GM18502 (cell line): ENCODE results near the gene SERGEF.

Experiments used
- ATAC-seq: cut with Tn5 transposase; IDR thresholded peaks from one replicate; pipeline ENCODE4 v1.9.1; 2021; ENCODE audit warnings: mild to moderate bottlenecking; ENCODE audit not compliant: unreplicated experiment, poor library complexity

The SERGEF gene

DNA sequence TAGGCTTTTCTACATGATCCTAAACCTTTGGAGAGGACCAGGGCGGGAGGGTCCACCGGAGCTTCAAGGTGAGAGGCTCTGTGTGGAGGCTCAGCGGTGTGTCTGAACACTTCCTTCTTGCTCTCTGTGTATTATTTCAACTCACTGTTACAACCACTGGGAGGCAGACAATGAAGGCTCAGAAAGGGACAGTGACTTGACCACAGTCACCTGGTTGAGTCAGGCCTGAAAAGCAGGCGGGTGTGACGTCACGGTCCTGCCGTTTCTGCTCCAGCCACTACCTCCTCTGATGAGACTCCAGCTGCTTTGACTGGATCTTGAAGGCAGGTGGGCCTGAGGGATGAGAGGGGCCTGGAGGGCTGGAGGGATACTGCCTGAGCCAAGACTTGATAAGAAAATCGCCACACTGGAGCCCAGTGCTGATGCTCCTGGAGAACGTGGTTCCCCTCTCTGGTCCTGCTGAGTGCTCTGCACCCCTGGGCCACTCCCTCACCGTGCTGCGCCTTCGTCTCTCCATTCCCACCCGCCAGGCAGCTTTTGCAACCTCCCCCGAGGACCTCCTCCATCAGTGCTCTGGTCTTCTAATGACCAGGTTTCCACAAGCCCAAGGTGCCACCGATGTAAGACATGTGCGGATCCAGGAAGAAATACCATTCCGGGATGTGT, 250.4 kb downstream of the SERGEF start:
- ATAC-seq: no peak

DNA sequence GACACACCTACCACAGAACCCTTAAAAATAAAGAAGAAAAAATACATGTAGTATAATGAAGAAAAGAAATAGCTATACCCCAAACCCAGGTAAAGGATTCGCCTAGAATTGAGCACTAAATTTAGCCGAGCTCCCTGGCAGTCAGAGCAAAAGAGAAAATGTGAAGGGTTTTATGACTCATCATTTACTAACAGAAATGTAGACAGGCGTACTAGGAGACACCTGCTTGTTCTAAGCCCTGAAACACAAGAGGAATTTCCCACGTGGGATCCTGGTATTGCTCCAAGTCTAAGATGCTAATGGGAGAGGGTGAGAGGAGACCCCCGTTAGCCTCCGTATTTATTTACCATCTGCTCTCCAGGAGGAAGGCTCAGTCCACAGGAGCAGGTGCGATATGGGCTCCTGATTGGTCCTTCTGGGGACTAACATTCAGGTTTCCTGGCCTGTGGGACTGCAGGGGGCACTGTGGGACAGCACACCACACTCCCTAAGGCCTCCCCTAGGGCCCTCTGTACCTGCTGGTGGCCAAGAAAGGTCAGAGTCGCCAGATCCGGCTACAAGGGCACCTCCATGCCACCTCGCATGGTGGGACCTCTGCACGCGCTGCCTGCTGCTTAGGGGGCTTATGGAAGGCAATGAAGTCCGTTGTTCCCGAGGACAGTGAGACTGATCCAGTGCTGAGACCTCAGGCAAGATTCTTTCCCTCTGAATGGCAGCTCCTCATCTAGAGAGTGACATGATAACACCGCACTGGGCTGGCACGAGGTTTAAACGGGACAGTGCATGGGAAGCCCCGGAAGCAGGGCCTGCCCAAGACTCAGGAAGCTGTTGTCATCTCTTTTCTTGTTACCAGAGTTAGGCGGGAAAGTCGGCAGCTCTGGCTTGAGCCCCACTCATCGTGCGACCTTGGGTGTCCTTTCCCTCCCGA, 252.5 kb downstream of the SERGEF start:
- ATAC-seq: peak; percentile 73

DNA sequence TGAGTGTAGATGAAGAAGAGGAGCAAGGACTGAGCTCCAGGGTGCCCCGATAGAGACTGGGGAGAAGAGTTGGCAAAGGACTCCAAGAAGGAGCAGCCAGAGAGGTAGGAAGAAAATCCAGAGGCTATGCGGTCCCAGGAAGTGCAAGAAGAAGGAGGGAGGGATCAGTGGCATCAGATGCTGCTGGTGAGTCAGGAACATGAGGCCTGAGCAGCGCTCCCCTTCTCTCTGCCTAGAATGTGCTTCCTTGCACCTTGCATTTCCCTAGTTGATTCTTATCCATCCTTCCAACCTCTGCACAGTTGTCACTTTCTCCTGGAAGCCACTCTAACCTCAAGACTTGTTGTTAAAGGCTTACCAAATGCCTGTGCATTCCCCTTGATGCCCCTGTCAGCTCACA, 257.0 kb downstream of the SERGEF start:
- no peak for ATAC-seq

DNA sequence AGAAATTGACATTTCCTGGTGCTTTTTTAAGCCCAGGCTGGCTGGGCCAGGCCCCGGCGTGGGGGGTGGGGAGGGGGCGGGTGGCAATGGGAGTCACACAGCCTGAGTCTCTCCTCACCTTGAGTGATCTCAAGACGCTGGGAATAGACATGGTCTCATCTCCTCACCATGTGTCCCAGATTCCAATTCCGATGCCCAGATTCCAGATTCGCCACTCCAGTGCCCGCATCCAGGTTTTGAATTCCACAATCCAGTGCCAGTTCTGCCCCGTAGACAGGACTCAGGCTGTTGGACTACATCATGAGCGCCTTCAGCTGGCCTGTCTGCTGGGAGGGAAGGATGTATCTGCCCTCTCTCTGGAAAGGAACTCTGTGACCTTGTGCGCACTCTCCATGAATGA, 259.2 kb downstream of the SERGEF start:
- ATAC-seq: no peak

DNA sequence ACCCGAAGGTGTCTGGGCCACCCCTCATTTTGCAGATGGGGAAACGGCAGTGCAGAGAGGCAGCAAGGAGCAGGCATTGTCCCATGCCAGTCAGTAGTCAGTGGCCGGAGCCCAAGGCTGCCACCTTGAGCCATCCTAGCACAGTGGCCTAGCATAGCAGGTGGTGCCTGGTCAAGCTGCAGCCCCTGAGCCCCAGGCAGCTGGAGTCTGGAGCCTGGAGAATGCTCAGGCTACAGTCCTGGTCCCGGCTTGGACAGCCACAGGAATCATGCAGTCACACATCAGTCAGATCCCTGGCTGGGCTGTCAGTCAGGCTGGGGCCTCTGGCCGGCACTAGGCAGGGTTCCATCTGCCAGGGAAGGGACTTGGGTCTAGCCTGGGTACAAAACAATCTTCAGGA, 259.7 kb downstream of the SERGEF start:
- ATAC-seq: no peak

GRCh38 chr11:17752144-17752543, 260.7 kb downstream of the SERGEF start:
- no peak for ATAC-seq

DNA sequence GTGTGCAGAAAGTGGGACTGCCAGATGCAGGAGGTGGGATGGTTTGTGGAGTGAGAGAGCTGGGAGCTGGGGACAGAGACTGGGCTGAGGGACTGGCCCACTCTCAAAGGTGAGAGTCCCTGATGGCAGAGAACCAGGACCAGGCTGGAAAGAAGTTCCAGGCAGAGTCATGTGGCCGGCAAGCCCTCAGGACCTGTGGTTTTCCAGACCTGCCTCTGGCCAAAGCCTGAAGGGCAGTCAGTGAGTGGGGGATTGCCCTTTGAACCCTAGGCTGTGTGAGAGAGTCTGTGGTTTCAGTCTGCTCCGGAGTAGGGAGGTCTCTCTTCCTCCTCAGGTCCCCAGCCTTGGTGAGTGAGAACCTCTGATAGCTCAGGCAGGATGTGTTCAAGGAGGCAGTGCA, 261.3 kb downstream of the SERGEF start:
- no peak for ATAC-seq

DNA sequence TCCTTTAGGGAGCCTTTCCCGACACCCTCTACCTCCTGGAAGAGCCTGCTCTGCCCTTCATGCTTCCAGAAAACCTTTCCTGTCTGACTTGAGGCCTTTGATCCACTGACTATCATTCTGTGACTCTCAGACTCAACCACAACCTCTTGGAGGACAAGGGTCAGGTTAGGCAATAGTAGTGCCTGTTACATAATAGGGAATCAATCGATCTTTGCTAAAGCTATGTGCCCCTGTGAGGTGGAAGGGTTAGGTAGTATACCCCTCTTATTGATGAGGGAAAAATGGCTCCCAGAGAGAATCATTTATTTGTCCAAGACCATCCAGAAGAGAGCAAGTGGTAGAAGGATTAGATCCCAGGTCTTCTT, 262.1 kb downstream of the SERGEF start:
- ATAC-seq: no peak

DNA sequence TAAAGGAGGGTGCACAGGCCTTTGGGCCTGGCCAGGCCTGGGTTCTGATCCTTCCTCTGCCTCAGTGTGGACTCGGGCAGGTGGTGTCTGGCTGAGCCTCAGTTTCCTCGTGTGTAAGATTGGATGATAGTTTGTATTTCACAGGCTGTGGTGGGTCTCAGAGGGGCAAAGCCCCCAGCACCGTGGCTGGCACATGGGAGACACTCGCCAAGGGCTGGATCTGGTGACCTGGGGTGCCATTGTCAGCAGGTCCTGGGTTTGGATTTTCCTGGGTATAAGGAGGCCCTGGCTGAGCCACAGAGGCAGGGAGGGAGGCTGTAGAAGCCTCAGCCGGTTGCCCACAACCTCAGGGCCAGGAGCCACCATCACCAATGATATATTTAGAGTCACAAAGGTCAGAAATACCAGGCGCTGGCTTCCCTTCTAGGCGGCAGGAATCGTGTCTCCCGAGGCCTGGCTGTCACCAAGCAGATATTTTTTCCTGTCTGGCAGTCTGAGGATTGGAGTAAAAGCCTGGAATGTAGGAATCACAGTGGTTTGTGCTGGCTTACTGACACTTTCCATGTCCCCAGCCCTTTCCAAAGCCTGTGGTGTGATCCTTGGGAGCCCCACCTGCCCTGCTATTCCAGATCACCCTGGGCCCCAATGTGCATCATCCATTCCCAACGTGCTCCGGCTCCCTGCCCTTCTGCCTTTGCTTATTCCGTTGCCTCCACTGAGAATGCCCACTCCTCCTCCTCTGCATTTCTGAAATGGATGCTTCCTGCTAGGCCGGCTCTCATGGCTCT, 262.6 kb downstream of the SERGEF start:
- ATAC-seq: no peak

GRCh38 chr11:17748761-17749721, 263.8 kb downstream of the SERGEF start:
- ATAC-seq: no peak

GRCh38 chr11:17748044-17748443, 264.8 kb downstream of the SERGEF start:
- ATAC-seq: no peak

- ATAC-seq: no peak
Measured at GRCh38 chr11:17747131-17747955, 265.5 kb downstream of the SERGEF start.

GRCh38 chr11:17746096-17746495, 266.8 kb downstream of the SERGEF start:
- no peak for ATAC-seq

DNA sequence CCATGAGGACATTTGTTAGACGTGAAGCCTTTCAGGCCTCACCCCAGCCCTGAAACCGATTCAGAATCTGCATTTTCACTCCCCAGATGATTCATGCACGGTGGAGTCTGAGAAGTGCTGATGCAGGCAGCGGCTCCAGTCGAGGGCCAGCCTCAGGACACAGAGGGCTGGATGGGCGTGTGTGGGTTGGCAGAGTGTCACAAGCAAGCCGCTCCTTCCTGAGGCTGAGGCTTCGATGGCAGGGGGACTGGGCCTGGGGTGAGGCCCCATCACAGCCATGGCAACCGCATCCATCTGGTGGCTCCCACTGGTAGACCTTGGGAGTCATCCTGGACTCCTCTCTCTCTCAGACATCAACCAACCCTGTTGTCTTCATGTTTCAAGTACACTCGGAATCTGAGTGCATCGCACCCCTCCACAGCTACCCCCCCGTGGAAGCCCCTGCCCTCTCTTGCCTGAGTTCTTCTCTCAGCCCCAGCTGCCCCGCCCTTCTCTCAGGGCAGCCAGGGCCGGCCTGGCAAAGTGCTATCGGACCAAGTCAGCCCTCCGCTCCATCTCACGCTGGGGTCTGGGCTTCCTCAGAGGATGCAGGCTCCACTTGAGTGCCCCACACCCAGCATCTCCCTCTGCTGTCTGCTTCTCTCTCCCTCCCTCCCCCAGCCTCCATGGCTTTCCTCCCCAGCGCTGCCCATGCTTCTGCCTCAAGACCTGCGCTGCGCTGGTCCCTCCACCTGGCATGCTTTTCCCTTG, 267.6 kb downstream of the SERGEF start:
- no peak for ATAC-seq

- ATAC-seq: no peak
Measured at GRCh38 chr11:17744151-17744940, 268.5 kb downstream of the SERGEF start.

DNA sequence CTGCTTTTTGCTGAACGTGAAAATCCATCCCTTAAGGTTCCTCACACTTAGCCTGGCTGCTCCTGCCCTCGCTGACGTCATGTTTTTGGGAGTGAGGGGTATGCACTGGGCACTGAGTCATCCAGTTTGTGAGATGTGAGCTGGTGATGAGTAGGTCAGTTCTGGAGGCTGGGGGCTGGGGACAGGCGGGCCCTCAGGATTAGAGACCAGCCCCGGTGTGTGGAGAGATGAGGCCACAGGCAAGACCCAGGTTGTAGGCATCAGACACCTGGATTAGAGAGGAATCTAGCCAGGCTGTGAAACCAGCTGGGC, 269.1 kb downstream of the SERGEF start:
- ATAC-seq: no peak

GRCh38 chr11:17743026-17743807, 269.6 kb downstream of the SERGEF start:
- ATAC-seq: no peak
